Caco-2 (cell line): Measurements from ENCODE around the gene KCNIP4. TPM values are rescaled to one million over a fixed set of nuclear protein-coding genes. Genes with fewer than 3 reads are reported as not detected.

Experiments
- BruUV-seq: library from RNA; stranded (reverse); fragments of 400-500 nt; replicated peaks from 2 replicates; lab custom pipeline; 2021; lab: Mats Ljungman, UMichigan
- CTCF ChIA-PET: fragments of 300-600 bp; sonication (Branson Sonifier 250); formaldehyde crosslinking; loops from one replicate; lab custom pipeline; 2022; ENCODE audit warnings: antibody characterized with exemption; lab: Charles Lee
- POLR2A ChIA-PET: fragments of 300-600 bp; sonication (Branson Sonifier 250); formaldehyde crosslinking; loops from one replicate; lab custom pipeline; 2022; ENCODE audit warnings: antibody characterized with exemption; lab: Charles Lee
- DNase-seq, 2 experiments: peaks; one replicate each; pipeline versions ENCODE4 v3.0.0 to v3.0.0-alpha.2; 2020 to 2022
- H3K27me3 ChIP-seq: replicated peaks from 2 replicates; pipeline ENCODE4 v1.6.0; 2011; ENCODE audit warnings: low read length; ENCODE audit not compliant: control insufficient read depth, insufficient read depth
- H3K36me3 ChIP-seq: 2 replicates; pipeline ENCODE4 v1.5.1; 2011; ENCODE audit warnings: low read length; ENCODE audit not compliant: control insufficient read depth, insufficient read depth
- H3K4me1 ChIP-seq: fragments of 250-450 bp; sonication (Bioruptor Pico); 2 replicates; pipeline ENCODE4 v1.5.1; 2020; ENCODE audit warnings: mild to moderate bottlenecking
- H3K4me3 ChIP-seq: 2 replicates; pipeline ENCODE4 v1.5.1; 2011; ENCODE audit warnings: low read depth, mild to moderate bottlenecking, control low read depth, low read length
- H3K9me3 ChIP-seq: fragments of 250-450 bp; sonication (Bioruptor Pico); 2 replicates; pipeline ENCODE4 v1.5.1; 2020; ENCODE audit warnings: mild to moderate bottlenecking, moderate library complexity
- H3K27ac Mint-ChIP-seq: one replicate; pipeline ENCODE4 v1.8.0; 2022; ENCODE audit warnings: mixed read lengths; ENCODE audit not compliant: unreplicated experiment
- H3K27me3 Mint-ChIP-seq: one replicate; pipeline ENCODE4 v1.8.0; 2022; ENCODE audit warnings: mixed read lengths; ENCODE audit not compliant: insufficient read depth, unreplicated experiment
- H3K36me3 Mint-ChIP-seq: one replicate; pipeline ENCODE4 v1.8.0; 2022; ENCODE audit warnings: mild to moderate bottlenecking, mixed read lengths; ENCODE audit not compliant: insufficient read depth, unreplicated experiment
- H3K4me1 Mint-ChIP-seq: one replicate; pipeline ENCODE4 v1.8.0; 2022; ENCODE audit warnings: low read depth, mixed read lengths; ENCODE audit not compliant: unreplicated experiment
- H3K4me3 Mint-ChIP-seq: one replicate; pipeline ENCODE4 v1.8.0; 2022; ENCODE audit warnings: mild to moderate bottlenecking, moderate library complexity, mixed read lengths; ENCODE audit not compliant: unreplicated experiment
- H3K9me3 Mint-ChIP-seq: one replicate; pipeline ENCODE4 v1.8.0; 2022; ENCODE audit warnings: mixed read lengths; ENCODE audit not compliant: unreplicated experiment
- CTCF ChIP-seq, 2 experiments: fragments of 200-600 bp in 1 of 2; IDR thresholded peaks; 1 replicate in 1 of 2; 2 replicates in 1 of 2; pipeline versions ENCODE4 v1.5.1 to v1.8.0; 2011 to 2022; ENCODE audit warnings: antibody characterized with exemption in 1 of 2, control low read depth in 1 of 2, inconsistent platforms in 1 of 2, low read depth in 1 of 2, low read length in 1 of 2, mild to moderate bottlenecking in 1 of 2, moderate library complexity in 1 of 2; ENCODE audit not compliant: insufficient read depth in 1 of 2, severe bottlenecking in 1 of 2, unreplicated experiment in 1 of 2
- intact Hi-C: fragments of 100-400 bp; cut with micrococcal nuclease; formaldehyde crosslinking; loops from one replicate; pipeline ENCODE4 v1.10.0; 2022; ENCODE audit not compliant: unreplicated experiment
- total RNA-seq: library from RNA; stranded (reverse); gene quantifications from 2 replicates; pipeline ENCODE4 v1.2.3, GENCODE V29; 2022

The KCNIP4 gene
- total RNA-seq, 1 experiment from 2014 or later, result not detected

GRCh38 chr4:21953653-21954052 lies 5.1 kb upstream of the KCNIP4 start:
- Mint-ChIP-seq H3K4me3 (no peak overlapping the region), H3K27ac (no peak overlapping the region), H3K9me3 (no peaks in the 10 kb centered on the region), H3K27me3 (peaks cover 6% of the 10 kb centered on the region), H3K36me3 (no peaks in the 10 kb centered on the region), H3K4me1 (no peaks in the 10 kb centered on the region)
- Histone ChIP-seq H3K27me3 (no peaks in the 10 kb centered on the region), H3K36me3 (no peaks in the 10 kb centered on the region), H3K4me3 (no peak overlapping the region), H3K4me1 (no peaks in the 10 kb centered on the region), H3K9me3 (no peaks in the 10 kb centered on the region)
- no TSS peak for BruUV-seq
- POLR2A ChIA-PET, result no interaction called here
- no peak for TF ChIP-seq CTCF (IDR thresholded peaks at IDR 0.05; ENCODE audit: insufficient read depth in 1 of 2, low read depth in 1 of 2, low read length in 1 of 2, severe bottlenecking in 1 of 2, unreplicated experiment in 1 of 2)
- intact Hi-C loops, result no loop called here
- CTCF ChIA-PET, result no interaction called here
- no peak for DNase-seq

- no TSS peak for BruUV-seq
- POLR2A ChIA-PET, result no interaction called here
- no peak for TF ChIP-seq CTCF (IDR thresholded peaks at IDR 0.05; ENCODE audit: insufficient read depth in 1 of 2, low read depth in 1 of 2, low read length in 1 of 2, severe bottlenecking in 1 of 2, unreplicated experiment in 1 of 2)
- no peaks in the 10 kb centered on the region for H3K36me3 ChIP-seq
- peaks cover 9% of the 10 kb centered on the region for H3K27me3 Mint-ChIP-seq
- H3K4me1 Mint-ChIP-seq, result no peaks in the 10 kb centered on the region
- no peaks in the 10 kb centered on the region for H3K9me3 Mint-ChIP-seq
- no peaks in the 10 kb centered on the region for H3K36me3 Mint-ChIP-seq
- H3K4me3 Mint-ChIP-seq, result no peak overlapping the region
- CTCF ChIA-PET, result no interaction called here
- DNase-seq, result no peak
- no peaks in the 10 kb centered on the region for H3K9me3 ChIP-seq
- intact Hi-C loops, result no loop called here
- no peaks in the 10 kb centered on the region for H3K27me3 ChIP-seq
- H3K4me3 ChIP-seq, result no peak overlapping the region
- no peaks in the 10 kb centered on the region for H3K4me1 ChIP-seq
- H3K27ac Mint-ChIP-seq, result no peak overlapping the region
These were observed 4.0 kb upstream of the KCNIP4 start for GRCh38 chr4:21952549-21952948.

- no peak for DNase-seq
- no peaks in the 10 kb centered on the region for H3K27me3 ChIP-seq
- Mint-ChIP-seq H3K9me3 (no peaks in the 10 kb centered on the region), H3K36me3 (no peaks in the 10 kb centered on the region), H3K27ac (no peak overlapping the region), H3K27me3 (peaks cover 13% of the 10 kb centered on the region), H3K4me1 (no peaks in the 10 kb centered on the region), H3K4me3 (no peak overlapping the region)
- no peak for TF ChIP-seq CTCF (IDR thresholded peaks at IDR 0.05; ENCODE audit: insufficient read depth in 1 of 2, low read depth in 1 of 2, low read length in 1 of 2, severe bottlenecking in 1 of 2, unreplicated experiment in 1 of 2)
- no TSS peak for BruUV-seq
- no peaks in the 10 kb centered on the region for H3K36me3 ChIP-seq
- H3K4me1 ChIP-seq, result no peaks in the 10 kb centered on the region
- ChIA-PET POLR2A (no interaction called here), CTCF (no interaction called here)
- intact Hi-C loops, result no loop called here
- H3K9me3 ChIP-seq, result no peaks in the 10 kb centered on the region
- no peak overlapping the region for H3K4me3 ChIP-seq
These were observed 493 bp upstream of the KCNIP4 start for GRCh38 chr4:21949073-21949457.
